ENCODE results near the gene ZNFX1. TPM values are rescaled to one million over a fixed set of nuclear protein-coding genes. Genes with fewer than 3 reads are reported as not detected.
A peak's percentile ranks its signal among the peaks of the same experiment; 100 is the strongest.

Gene ZNFX1
- total RNA-seq, 1 donor from 2014 or later = 6.9 TPM

- Histone ChIP-seq H2AFZ (replicated peaks) (no peak overlapping the region), H3F3A (ENCODE audit: low read depth) (peaks cover 17% of the 10 kb centered on the region), H3K79me2 (ENCODE audit: low read depth) (peaks cover 51% of the 10 kb centered on the region), H3K4me2 (no peak overlapping the region), H3K27ac (no peak overlapping the region), H3K4me1 (no peaks in the 10 kb centered on the region), H3K9me3 (ENCODE audit: low read depth) (no peaks in the 10 kb centered on the region), H3K9ac (no peak overlapping the region), H3K4me3 (no peak overlapping the region), H3K27me3 (no peaks in the 10 kb centered on the region), H3K36me3 (peaks cover 10% of the 10 kb centered on the region), H4K20me1 (ENCODE audit: low read depth) (peaks cover 21% of the 10 kb centered on the region)
- peaks cover 6% of the 10 kb centered on the region for H3K27me3 Mint-ChIP-seq (ENCODE audit: insufficient read depth, low read depth)
- H3K4me3 Mint-ChIP-seq = peak overlapping the region; percentile 69
- H3K4me1 Mint-ChIP-seq = peaks cover 31% of the 10 kb centered on the region
- H3K36me3 Mint-ChIP-seq = peaks cover 45% of the 10 kb centered on the region
- TF ChIP-seq CTCF (IDR thresholded peaks at IDR 0.05) = no peak
- no peak for TF ChIP-seq EZH2 (IDR thresholded peaks at IDR 0.05)
- no peak for TF ChIP-seq EZH2phosphoT487 (IDR thresholded peaks at IDR 0.05)
- peaks cover 15% of the 10 kb centered on the region for H3K9me3 Mint-ChIP-seq
- no peak overlapping the region for H3K27ac Mint-ChIP-seq
- no peak for DNase-seq (ENCODE audit: low spot score)
These were observed 2.2 kb downstream of the ZNFX1 start for GRCh38 chr20:49275636-49276035.

GRCh38 chr20:49275216-49275615 lies 2.6 kb downstream of the ZNFX1 start:
- Mint-ChIP-seq H3K36me3 (peaks cover 45% of the 10 kb centered on the region), H3K9me3 (peaks cover 12% of the 10 kb centered on the region), H3K27me3 (ENCODE audit: insufficient read depth, low read depth) (peaks cover 6% of the 10 kb centered on the region), H3K27ac (no peak overlapping the region), H3K4me1 (peaks cover 29% of the 10 kb centered on the region), H3K4me3 (no peak overlapping the region)
- peaks cover 7% of the 10 kb centered on the region for H3K36me3 ChIP-seq
- no peak overlapping the region for H3K4me3 ChIP-seq
- H3K27ac ChIP-seq = no peak overlapping the region
- H4K20me1 ChIP-seq (ENCODE audit: low read depth) = peaks cover 17% of the 10 kb centered on the region
- peaks cover 46% of the 10 kb centered on the region for H3K79me2 ChIP-seq (ENCODE audit: low read depth)
- no peak for DNase-seq (ENCODE audit: low spot score)
- peaks cover 13% of the 10 kb centered on the region for H3F3A ChIP-seq (ENCODE audit: low read depth)
- H3K9me3 ChIP-seq (ENCODE audit: low read depth) = no peaks in the 10 kb centered on the region
- H3K9ac ChIP-seq = no peak overlapping the region
- no peak for TF ChIP-seq EZH2 (IDR thresholded peaks at IDR 0.05)
- no peak for TF ChIP-seq EZH2phosphoT487 (IDR thresholded peaks at IDR 0.05)
- TF ChIP-seq CTCF (IDR thresholded peaks at IDR 0.05) = no peak
- H3K27me3 ChIP-seq = no peaks in the 10 kb centered on the region
- H3K4me2 ChIP-seq = no peak overlapping the region
- H3K4me1 ChIP-seq = no peaks in the 10 kb centered on the region
- no peak overlapping the region for H2AFZ ChIP-seq (replicated peaks)

- no peak overlapping the region for H3K4me3 ChIP-seq
- peaks cover 2% of the 10 kb centered on the region for H3K9me3 Mint-ChIP-seq
- H3K4me1 Mint-ChIP-seq = peaks cover 15% of the 10 kb centered on the region
- H3K9me3 ChIP-seq (ENCODE audit: low read depth) = no peaks in the 10 kb centered on the region
- no peak overlapping the region for H3K4me3 Mint-ChIP-seq
- H3K36me3 Mint-ChIP-seq = peaks cover 44% of the 10 kb centered on the region
- no peak overlapping the region for H3K4me2 ChIP-seq
- no peak overlapping the region for H3K27ac Mint-ChIP-seq
- no peak overlapping the region for H3K9ac ChIP-seq
- TF ChIP-seq EZH2 (IDR thresholded peaks at IDR 0.05) = no peak
- no peak for TF ChIP-seq EZH2phosphoT487 (IDR thresholded peaks at IDR 0.05)
- no peak for TF ChIP-seq CTCF (IDR thresholded peaks at IDR 0.05)
- H3K79me2 ChIP-seq (ENCODE audit: low read depth) = peaks cover 43% of the 10 kb centered on the region
- H2AFZ ChIP-seq (replicated peaks) = no peak overlapping the region
- peaks cover 4% of the 10 kb centered on the region for H3K36me3 ChIP-seq
- no peaks in the 10 kb centered on the region for H3K4me1 ChIP-seq
- DNase-seq (ENCODE audit: low spot score) = no peak
- H3K27me3 ChIP-seq = no peaks in the 10 kb centered on the region
- H3K27me3 Mint-ChIP-seq (ENCODE audit: insufficient read depth, low read depth) = peaks cover 5% of the 10 kb centered on the region
- H4K20me1 ChIP-seq (ENCODE audit: low read depth) = peaks cover 6% of the 10 kb centered on the region
- H3K27ac ChIP-seq = no peak overlapping the region
- H3F3A ChIP-seq (ENCODE audit: low read depth) = no peaks in the 10 kb centered on the region
These were observed 4.1 kb downstream of the ZNFX1 start for GRCh38 chr20:49273696-49274277.
